Inflammatory macrophage treated with lipopolysaccharide for 1 hour (primary cell): ENCODE data around the gene PPEF2.

Experiments
- DNase-seq, 2 donors: peaks; one replicate each; pipeline ENCODE4 v3.0.0-alpha.2; 2020 to 2022

Gene PPEF2

GRCh38 chr4:75891611-75892010 lies 10.6 kb downstream of the PPEF2 start:
- DNase-seq = no peak

GRCh38 chr4:75889537-75890199 lies 12.6 kb downstream of the PPEF2 start:
- DNase-seq = no peak

GRCh38 chr4:75886104-75886503 lies 16.1 kb downstream of the PPEF2 start:
- DNase-seq = no peak

GRCh38 chr4:75881476-75881875 lies 20.8 kb downstream of the PPEF2 start:
- no peak for DNase-seq

DNA sequence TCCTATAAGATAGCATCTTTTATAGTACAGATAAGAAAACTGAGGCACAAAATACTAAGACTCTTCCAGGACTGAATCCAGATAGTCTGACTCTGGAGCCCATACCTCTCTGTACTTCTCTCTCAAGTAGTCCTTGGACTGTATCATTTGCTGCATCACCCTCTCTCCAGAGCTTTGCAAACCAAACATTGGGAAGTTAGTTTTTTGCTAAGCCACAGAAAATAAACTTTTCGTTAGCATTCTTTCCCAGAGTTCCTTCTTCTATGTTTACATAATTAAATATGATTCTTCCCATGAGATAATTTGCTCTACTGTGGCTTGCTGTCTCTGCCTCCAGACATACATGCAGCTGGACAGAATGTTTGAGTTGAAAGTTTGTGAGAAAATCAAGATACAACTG lies 22.0 kb downstream of the PPEF2 start:
- no peak for DNase-seq

DNA sequence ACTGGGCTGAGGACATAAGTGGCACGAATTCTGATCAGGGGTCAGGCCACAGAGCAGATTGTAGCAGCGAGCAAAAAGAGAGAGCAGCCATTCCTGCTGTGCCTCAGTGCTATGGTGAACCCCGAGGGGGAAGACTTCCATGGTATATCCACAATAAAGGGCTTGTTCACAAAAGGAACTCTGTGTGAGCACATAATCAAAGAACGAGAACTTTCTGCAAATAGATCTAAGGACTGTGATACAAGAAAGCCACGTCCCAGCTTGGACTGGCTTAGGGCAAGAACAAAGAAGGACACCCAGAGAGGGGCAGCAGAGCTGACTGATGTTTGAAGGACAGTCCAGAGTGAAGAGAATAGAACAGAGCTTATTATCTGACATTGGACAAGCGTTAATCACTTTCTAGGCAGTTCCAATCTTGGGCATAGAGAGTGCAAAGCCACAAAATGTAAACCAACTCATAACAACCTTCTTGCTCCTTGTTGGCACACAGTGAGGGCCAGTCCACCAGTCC lies 24.0 kb downstream of the PPEF2 start:
- DNase-seq = no peak

DNA sequence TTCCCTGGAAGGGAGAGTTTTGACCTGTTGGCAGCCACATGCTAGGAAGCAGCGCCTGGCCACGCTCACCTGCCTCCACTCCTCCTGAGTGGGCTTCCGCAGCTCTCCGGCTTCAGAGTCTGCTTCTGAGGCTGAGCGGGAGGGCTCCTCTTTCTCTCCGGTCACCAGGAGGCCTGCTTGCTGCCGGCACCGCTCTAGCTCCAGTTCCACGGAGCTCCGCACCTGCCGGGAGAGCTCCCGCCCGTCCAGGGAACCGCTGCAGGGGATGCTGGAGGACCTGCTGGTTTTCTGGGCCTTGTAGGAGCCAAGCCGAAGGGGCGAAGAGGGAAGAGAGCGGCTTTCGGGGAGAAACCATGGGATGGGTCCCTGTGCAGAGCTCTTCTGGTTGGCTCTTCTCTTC lies 26.0 kb downstream of the PPEF2 start:
- DNase-seq = no peak

GRCh38 chr4:75869100-75869499 lies 33.2 kb downstream of the PPEF2 start:
- no peak for DNase-seq

DNA sequence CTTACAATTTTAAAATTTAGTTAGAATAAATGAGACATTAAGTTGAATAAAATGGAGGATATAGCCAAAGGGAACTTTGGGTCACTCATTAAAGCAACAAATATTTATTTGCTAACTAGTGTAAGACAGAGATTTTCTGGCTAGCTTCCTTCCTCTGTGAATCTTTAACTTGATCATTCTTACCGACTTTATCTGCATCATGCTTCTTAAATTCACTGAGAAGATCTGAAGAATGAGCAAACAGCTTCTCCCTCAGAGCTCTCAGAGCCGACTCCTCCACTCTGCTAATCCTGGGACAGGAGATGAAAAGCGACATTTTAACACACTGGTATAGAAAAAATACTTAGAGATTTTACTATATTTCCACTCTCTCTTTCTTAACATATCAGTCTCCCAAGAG lies 35.1 kb downstream of the PPEF2 start:
- DNase-seq = no peak

GRCh38 chr4:75860606-75861005 lies 41.6 kb downstream of the PPEF2 start:
- no peak for DNase-seq

DNA sequence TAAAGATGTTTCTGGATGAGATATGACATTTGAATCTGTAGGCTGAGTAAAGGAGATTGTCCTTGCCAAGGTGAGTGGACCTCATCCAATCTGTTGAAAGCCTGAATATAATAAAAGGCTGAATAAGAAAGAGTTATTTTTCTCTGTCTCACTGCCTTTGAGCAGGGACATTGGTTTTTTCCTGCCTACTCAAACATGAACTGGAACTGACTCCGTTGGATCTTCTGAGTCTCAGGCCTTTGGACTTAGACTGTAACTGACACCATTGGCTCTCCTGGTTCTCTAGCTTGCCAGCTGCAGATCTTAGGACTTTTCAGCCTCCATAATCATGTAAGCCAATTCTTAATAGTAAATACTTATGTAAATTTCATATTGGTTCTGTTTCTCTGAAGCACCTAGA lies 43.5 kb downstream of the PPEF2 start:
- no peak for DNase-seq

- peak; percentile 54 to 70 for DNase-seq
Observed at GRCh38 chr4:75849461-75849860, 52.8 kb downstream of the PPEF2 start.

DNA sequence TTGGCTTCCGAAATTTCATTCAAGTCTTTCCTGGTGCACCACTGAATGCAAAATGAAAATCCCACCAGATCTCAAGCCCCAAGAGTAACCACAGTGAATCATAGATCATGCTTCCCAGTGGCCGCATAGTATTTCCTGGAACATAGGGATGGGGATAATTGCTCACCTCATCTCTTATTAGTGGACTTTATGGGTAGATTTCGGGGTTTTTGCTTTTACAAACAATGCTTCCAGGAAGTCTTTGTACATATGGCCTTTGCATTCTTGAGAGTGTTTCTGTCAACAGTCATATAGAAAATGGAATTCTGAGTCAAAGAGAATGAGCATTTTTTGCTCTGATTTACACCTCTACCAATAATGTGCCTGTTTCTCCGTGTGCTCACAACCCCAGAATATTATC lies 53.4 kb downstream of the PPEF2 start:
- no peak for DNase-seq

DNA sequence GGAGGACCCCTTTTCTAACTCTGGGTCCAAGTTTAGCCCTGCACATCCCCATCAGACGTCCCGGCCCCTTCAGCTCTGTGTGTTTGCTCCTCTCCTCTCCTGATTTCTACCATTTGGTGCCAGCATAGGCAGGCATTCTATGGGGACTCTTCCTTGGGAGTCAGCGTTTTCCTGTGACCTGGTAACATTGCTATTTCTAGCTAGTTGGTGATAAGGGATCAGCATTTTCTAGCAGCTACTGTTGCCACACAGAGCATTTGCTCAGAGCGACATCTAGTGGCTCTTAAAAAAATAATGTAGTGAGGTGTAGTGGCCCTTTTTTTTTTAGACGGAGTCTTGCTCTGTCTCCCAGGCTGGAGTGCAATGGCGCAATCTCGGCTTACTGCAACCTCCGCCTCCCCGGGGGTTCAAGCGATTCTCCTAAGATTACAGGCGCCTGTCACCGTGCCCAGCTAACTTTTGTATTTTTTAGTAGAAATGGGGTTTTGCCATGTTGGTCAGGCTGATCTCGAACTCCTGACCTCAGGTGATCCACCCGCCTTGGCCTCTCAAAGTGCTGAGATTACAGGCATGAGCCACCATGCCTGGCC lies 54.0 kb downstream of the PPEF2 start:
- peak; percentile 77 to 80 for DNase-seq

- no peak for DNase-seq
Observed at GRCh38 chr4:75845992-75846391, 56.3 kb downstream of the PPEF2 start.

DNA sequence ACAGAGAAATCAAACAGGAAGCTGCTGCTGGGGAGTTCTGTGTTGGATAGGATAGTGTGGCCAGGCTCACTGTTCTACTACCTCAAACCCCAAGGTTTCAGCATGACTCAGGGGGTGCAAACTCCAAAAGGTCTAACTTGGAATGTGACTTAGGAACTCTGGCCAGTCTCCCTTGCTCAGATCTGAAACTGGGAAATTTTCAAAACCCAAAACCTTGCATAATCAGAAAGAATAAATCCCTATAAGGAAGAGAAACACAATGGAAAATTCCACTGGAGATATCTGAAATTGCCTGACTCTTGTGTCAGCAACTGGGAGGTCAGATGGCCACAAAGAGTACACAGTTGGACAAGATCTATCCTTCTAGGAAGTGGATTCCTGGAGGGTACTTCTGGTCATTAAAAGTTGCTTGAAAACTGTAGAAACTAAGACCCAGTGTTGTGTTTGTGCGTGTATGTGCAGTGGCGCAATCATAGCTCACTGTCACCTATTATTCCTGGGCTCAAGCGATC lies 58.0 kb downstream of the PPEF2 start:
- DNase-seq = peak; percentile 65 to 85

DNA sequence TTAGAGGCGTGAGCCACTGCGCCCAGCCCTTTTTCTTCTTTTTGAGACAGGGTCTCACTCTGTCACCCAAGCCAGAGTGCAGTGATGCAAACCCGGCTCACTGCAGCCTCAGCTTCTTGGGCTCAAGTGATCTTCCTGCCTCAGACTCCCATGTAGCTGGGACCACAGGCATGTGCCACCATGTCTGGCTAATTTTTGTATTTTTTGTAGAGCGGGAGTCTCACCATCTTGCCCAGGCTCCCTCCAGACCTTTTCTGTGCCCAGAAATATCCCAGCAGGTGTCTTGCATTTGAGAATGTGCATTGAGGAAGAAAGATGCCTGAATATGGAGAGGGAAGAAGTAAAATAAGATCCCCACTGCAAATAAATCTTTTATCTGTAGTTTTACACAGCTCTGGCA lies 58.7 kb downstream of the PPEF2 start:
- no peak for DNase-seq

- DNase-seq = no peak
Observed at GRCh38 chr4:75841641-75842520, 60.4 kb downstream of the PPEF2 start.

- peak in 1 of 2 donors; percentile 22 for DNase-seq
Observed at GRCh38 chr4:75834772-75835154, 67.5 kb downstream of the PPEF2 start.

DNA sequence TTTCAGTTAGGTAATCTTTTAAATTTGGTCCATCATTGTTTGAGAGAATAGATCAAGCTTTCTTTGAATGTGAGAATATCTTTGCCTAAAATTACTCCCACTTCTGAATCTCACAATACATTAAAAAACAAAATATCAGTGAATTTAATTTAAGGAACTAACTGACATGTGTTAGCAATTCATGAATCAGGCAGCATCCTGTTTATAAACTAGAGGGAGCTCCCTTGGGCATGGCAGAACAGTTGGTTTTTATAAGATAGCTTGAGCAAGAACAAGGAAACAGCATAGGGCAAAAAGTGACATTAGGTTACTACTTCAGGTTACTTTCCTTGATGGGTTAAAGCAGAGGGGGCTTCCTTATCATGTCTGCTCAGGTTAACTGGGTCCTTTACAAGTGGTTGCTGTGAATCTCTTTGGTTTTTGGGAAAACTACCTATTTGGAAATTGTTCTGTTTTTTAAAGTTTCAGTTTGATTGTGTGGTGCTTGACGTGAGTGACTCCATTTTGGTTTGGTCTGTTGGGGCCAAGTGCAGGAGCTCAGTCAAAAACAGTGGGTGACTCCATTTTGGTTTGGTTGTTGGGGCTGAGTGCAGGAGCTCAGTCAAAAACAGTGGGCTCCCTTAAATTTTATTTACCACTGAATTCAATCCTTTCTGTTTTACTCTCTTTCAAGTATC lies 68.0 kb downstream of the PPEF2 start:
- no peak for DNase-seq

GRCh38 chr4:75831856-75832405 lies 70.3 kb downstream of the PPEF2 start:
- peak; percentile 39 to 48 for DNase-seq

DNA sequence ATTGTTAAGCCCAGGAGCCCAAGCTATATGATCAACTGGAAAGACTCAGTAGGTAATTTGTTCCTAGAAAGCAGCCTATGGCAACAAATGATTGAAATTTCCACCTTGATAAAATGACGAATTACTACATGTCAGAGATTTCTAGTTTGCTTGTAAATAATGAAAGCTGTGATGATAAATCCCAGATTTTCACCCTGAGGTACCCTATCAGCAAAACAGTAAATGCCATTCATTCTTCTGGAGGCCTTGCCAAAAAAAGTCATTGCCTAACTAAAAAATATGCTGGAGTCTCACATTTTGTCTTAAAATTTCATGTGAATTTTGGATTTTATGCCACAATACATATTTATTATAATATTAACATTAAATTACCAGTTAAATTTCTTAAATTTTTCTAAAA lies 71.3 kb downstream of the PPEF2 start:
- no peak for DNase-seq

GRCh38 chr4:75823812-75824211 lies 78.4 kb downstream of the PPEF2 start:
- no peak for DNase-seq
